CD8-positive, alpha-beta memory T cell (primary cell): ENCODE data around the gene MBNL2. TPM values are rescaled to one million over a fixed set of nuclear protein-coding genes. Genes with fewer than 3 reads are reported as not detected.
"Not testable (repeated sequence)": the region's sequence is repeated elsewhere in the genome, so short reads cannot be mapped to it uniquely, and the experiment has no call there.

ENCODE experiments used
- CTCF ChIA-PET: fragments of 350-600 bp; sonication (Branson Sonifier 250); formaldehyde crosslinking; loops from one replicate; lab custom pipeline; 2021; ENCODE audit warnings: antibody characterized with exemption; lab: Charles Lee
- POLR2A ChIA-PET: fragments of 350-600 bp; sonication (Branson Sonifier 250); formaldehyde crosslinking; loops from one replicate; lab custom pipeline; 2021; ENCODE audit warnings: antibody characterized with exemption; lab: Charles Lee
- DNase-seq, 5 donors: peaks; one replicate each; pipeline versions ENCODE4 v3.0.0 to v3.0.0-alpha.2; 2020 to 2022; ENCODE audit warnings: mixed read lengths in 1 of 5
- H3K27ac ChIP-seq: one replicate; pipeline ENCODE4 v1.7.0; 2013; ENCODE audit warnings: low read depth, mild to moderate bottlenecking, low read length, moderate library complexity
- H3K27me3 ChIP-seq: 2 replicates; pipeline ENCODE4 v1.7.0; 2013; ENCODE audit warnings: low read length, mild to moderate bottlenecking; ENCODE audit not compliant: insufficient read depth, poor library complexity, severe bottlenecking
- H3K36me3 ChIP-seq: 2 replicates; pipeline ENCODE4 v1.7.0; 2013; ENCODE audit warnings: mild to moderate bottlenecking, low read length, moderate library complexity; ENCODE audit not compliant: insufficient read depth
- H3K4me1 ChIP-seq: 2 replicates; pipeline ENCODE4 v1.7.0; 2013; ENCODE audit warnings: mild to moderate bottlenecking, low read length, moderate library complexity; ENCODE audit not compliant: insufficient read depth
- H3K4me3 ChIP-seq: 2 replicates; pipeline ENCODE4 v1.7.0; 2013; ENCODE audit warnings: mild to moderate bottlenecking, low read length
- H3K9me3 ChIP-seq: 2 replicates; pipeline ENCODE4 v1.7.0; 2013; ENCODE audit warnings: mild to moderate bottlenecking, low read length
- H3K27ac Mint-ChIP-seq, 8 donors: one replicate each; pipeline ENCODE4 v1.8.0; 2020 to 2021; ENCODE audit warnings: mixed read lengths in 8 of 8, mild to moderate bottlenecking in 6 of 8, inconsistent platforms in 3 of 8, moderate library complexity in 3 of 8
- H3K27me3 Mint-ChIP-seq, 2 donors: one replicate each; pipeline ENCODE4 v1.8.0; 2020 to 2021; ENCODE audit warnings: mixed read lengths in 2 of 2, mild to moderate bottlenecking in 1 of 2, moderate library complexity in 1 of 2
- H3K36me3 Mint-ChIP-seq, 3 donors: one replicate each; pipeline ENCODE4 v1.8.0; 2020 to 2021; ENCODE audit warnings: mixed read lengths in 3 of 3, inconsistent platforms in 1 of 3, mild to moderate bottlenecking in 1 of 3
- H3K4me1 Mint-ChIP-seq, 3 donors: one replicate each; pipeline ENCODE4 v1.8.0; 2020 to 2021; ENCODE audit warnings: mixed read lengths in 3 of 3, inconsistent platforms in 1 of 3, mild to moderate bottlenecking in 1 of 3
- H3K4me3 Mint-ChIP-seq, 7 donors: one replicate each; pipeline ENCODE4 v1.8.0; 2020 to 2021; ENCODE audit warnings: mixed read lengths in 7 of 7, mild to moderate bottlenecking in 6 of 7, moderate library complexity in 4 of 7, inconsistent platforms in 2 of 7
- H3K9me3 Mint-ChIP-seq, 5 donors: one replicate each; pipeline ENCODE4 v1.8.0; 2020 to 2022; ENCODE audit warnings: mixed read lengths in 5 of 5, mild to moderate bottlenecking in 3 of 5, moderate library complexity in 2 of 5, inconsistent platforms in 1 of 5
- polyA plus RNA-seq: library from polyadenylated mRNA; unstranded; fragments of 300-500 nt; fragmentation: Illumina TruSeq; gene quantifications from one replicate; pipeline ENCODE4 v1.2.3, GENCODE V29; 2021
- total RNA-seq, 2 experiments: library from RNA; stranded (reverse); gene quantifications; one replicate each; pipeline ENCODE4 v1.2.3, GENCODE V29; 2021

The MBNL2 gene
- total and polyA plus RNA-seq, 3 experiments from 2014 or later = 15.9 to 17.8 (median 17.7) TPM

DNA sequence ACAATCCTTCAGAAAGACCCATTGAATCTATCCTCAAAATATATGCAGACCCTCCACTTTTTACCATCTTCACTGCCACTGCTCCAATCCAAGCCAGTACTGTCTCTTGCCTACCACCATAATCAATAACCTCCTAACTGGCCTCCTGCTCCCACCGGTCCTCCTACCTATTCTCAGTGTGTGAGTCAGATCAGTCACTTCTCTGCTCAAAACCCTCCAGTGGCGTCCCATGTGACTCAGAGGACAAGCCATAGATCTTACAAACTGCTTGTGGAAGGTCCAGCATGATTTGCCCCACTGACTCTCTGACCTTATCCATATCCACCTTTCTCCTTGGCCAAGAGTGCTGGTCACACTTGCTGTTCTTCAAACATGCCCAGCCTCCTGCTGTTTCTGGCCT lies 23.4 kb upstream of the MBNL2 start:
- H3K36me3 ChIP-seq = no peaks in the 10 kb centered on the region
- ChIA-PET POLR2A (no interaction called here), CTCF (no interaction called here)
- Mint-ChIP-seq H3K27ac (peak overlapping the region in 1 of 8 donors; percentile 2), H3K27me3 (peaks cover 14 to 25% of the 10 kb centered on the region in 2 donors), H3K36me3 (peaks cover 0 to 14% (median 3%) of the 10 kb centered on the region in 3 donors), H3K9me3 (peaks cover 0 to 2% (median 0%) of the 10 kb centered on the region in 5 donors), H3K4me1 (no peaks in the 10 kb centered on the region), H3K4me3 (no peak overlapping the region)
- no peak overlapping the region for H3K4me3 ChIP-seq
- no peaks in the 10 kb centered on the region for H3K9me3 ChIP-seq
- no peaks in the 10 kb centered on the region for H3K27me3 ChIP-seq
- no peak overlapping the region for H3K27ac ChIP-seq
- DNase-seq = no peak
- H3K4me1 ChIP-seq = no peaks in the 10 kb centered on the region

DNA sequence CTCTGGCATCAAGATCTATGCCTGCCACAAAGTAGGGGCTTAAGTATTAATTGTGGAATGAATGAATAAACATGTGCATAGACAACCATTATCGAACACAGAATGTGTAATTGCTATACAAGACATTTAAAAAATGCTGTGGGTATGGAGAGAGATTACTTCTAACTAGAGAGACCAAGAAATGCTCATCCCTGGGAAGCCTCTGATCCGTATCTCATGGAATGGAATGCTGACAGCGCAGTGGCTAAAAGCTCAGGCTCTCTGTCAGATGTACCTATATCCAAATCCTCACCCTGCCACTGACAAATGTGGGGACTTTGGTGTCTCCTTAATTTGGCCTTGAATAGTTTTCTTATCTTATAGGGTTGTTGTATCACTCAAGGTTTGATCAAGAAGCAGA lies 22.7 kb upstream of the MBNL2 start:
- H3K36me3 ChIP-seq = no peaks in the 10 kb centered on the region
- H3K36me3 Mint-ChIP-seq = peaks cover 0 to 15% (median 3%) of the 10 kb centered on the region in 3 donors
- H3K9me3 Mint-ChIP-seq = peaks cover 0 to 2% (median 0%) of the 10 kb centered on the region in 5 donors
- H3K4me3 ChIP-seq = no peak overlapping the region
- no peaks in the 10 kb centered on the region for H3K9me3 ChIP-seq
- no peaks in the 10 kb centered on the region for H3K4me1 Mint-ChIP-seq
- ChIA-PET CTCF (no interaction called here), POLR2A (no interaction called here)
- peaks cover 15 to 25% of the 10 kb centered on the region in 2 donors for H3K27me3 Mint-ChIP-seq
- DNase-seq = no peak
- no peaks in the 10 kb centered on the region for H3K27me3 ChIP-seq
- no peak overlapping the region for H3K27ac Mint-ChIP-seq
- no peak overlapping the region for H3K27ac ChIP-seq
- H3K4me3 Mint-ChIP-seq = no peak overlapping the region
- H3K4me1 ChIP-seq = no peaks in the 10 kb centered on the region

DNA sequence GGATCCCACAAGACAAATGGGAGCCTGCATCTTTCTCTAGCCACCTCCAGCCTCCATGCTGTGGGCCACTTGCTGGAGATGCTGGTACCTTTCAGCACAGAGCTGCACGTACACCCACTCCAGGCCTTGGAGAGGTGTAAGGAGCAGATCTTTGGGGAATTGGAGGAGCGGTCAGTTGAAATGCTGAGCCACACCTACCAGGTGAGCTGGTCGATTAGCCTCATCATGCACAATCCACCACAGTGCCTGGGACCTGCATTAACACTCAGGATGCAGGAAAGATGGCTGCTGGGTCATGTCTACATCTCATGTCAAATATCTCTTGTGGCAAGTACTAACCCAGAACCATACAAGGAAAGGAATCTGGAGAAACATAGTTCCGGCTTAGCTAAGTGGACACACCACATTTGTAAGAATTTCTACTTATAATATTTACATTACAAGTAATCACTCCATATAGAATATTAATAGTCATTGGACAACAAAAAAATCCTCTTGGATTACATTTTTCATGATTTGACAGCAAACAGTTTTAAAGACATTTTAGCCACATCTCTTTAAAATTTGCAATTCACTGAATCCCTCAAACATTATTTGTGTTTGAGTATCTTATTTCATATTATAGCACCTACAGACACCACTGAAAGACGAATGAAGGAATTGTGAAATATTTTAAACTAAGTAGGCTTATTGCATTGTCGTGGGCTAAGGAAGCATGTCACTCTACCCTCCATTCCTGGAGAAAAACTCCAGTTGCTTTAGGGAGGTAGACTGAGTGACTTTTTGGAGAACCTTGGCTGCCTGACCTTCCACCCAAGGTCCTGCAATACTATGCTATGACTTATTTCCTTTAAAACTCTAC lies 21.8 kb upstream of the MBNL2 start:
- Histone ChIP-seq H3K4me1 (no peaks in the 10 kb centered on the region), H3K27me3 (no peaks in the 10 kb centered on the region), H3K4me3 (no peak overlapping the region), H3K36me3 (no peaks in the 10 kb centered on the region), H3K27ac (no peak overlapping the region), H3K9me3 (no peaks in the 10 kb centered on the region)
- H3K27ac Mint-ChIP-seq = no peak overlapping the region
- H3K27me3 Mint-ChIP-seq = peaks cover 12 to 25% of the 10 kb centered on the region in 2 donors
- H3K36me3 Mint-ChIP-seq = peaks cover 0 to 15% (median 2%) of the 10 kb centered on the region in 3 donors
- DNase-seq = no peak
- POLR2A ChIA-PET = no interaction called here
- H3K4me1 Mint-ChIP-seq = no peaks in the 10 kb centered on the region
- peaks cover 0 to 2% (median 0%) of the 10 kb centered on the region in 5 donors for H3K9me3 Mint-ChIP-seq
- H3K4me3 Mint-ChIP-seq = no peak overlapping the region
- CTCF ChIA-PET = no interaction called here

DNA sequence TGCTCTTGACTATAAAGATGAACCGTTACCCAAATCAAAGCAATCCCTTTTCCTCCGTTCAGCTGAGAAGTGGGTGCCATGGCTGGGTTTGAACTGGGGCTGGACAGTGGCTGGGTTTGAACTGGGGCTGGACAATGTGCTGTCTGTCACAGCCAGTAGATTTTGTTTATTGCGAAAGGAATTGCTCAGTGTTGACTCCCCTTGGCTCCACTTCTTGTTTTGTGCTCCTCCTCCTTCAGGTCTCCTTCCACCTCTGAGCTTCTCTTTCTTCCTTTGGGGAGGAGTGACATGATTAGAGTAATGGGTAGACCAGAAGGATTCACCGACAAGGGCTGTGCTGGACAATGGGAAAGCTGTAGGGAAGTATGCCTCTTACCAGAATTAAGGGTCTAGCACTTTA lies 19.4 kb upstream of the MBNL2 start:
- peaks cover 11 to 24% of the 10 kb centered on the region in 2 donors for H3K27me3 Mint-ChIP-seq
- H3K4me1 Mint-ChIP-seq = no peaks in the 10 kb centered on the region
- CTCF ChIA-PET = no interaction called here

DNA sequence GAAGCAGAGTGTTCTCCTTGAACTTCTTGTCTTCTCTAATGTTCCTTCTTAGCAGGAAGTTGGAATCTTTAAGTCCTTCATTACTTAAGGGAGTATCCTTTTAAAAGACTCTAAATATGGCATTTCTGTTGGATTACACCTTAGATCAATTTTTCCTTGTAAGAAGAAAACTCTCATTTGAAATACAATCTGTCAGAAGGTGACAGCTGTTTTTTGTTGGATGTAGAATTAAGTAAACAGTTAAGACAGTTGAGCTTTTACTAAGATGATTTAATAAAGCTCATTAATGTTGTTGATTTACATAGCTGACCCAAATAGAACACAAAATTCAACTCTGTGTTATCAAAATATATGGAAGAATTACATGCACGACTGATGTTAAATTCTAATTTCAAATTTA lies 16.7 kb upstream of the MBNL2 start:
- DNase-seq = no peak
- Histone ChIP-seq H3K36me3 (no peaks in the 10 kb centered on the region), H3K27me3 (no peaks in the 10 kb centered on the region), H3K4me3 (no peak overlapping the region), H3K27ac (no peak overlapping the region), H3K4me1 (peaks cover 8% of the 10 kb centered on the region), H3K9me3 (no peaks in the 10 kb centered on the region)
- Mint-ChIP-seq H3K27ac (no peak overlapping the region), H3K9me3 (peaks cover 0 to 2% (median 0%) of the 10 kb centered on the region in 5 donors), H3K4me3 (no peak overlapping the region), H3K27me3 (peaks cover 6 to 10% of the 10 kb centered on the region in 2 donors), H3K4me1 (peaks cover 11 to 14% (median 12%) of the 10 kb centered on the region in 3 donors), H3K36me3 (peaks cover 0 to 5% (median 0%) of the 10 kb centered on the region in 3 donors)
- ChIA-PET CTCF (no interaction called here), POLR2A (no interaction called here)

More for the DNA sequence above, 19.4 kb upstream of the MBNL2 start:
- Histone ChIP-seq H3K4me3 (no peak overlapping the region), H3K27me3 (no peaks in the 10 kb centered on the region), H3K36me3 (no peaks in the 10 kb centered on the region), H3K9me3 (no peaks in the 10 kb centered on the region), H3K4me1 (no peaks in the 10 kb centered on the region), H3K27ac (no peak overlapping the region)
- peaks cover 0 to 15% (median 2%) of the 10 kb centered on the region in 3 donors for H3K36me3 Mint-ChIP-seq
- POLR2A ChIA-PET = no interaction called here
- H3K27ac Mint-ChIP-seq = no peak overlapping the region
- H3K4me3 Mint-ChIP-seq = no peak overlapping the region
- no peak for DNase-seq
- peaks cover 0 to 2% (median 0%) of the 10 kb centered on the region in 5 donors for H3K9me3 Mint-ChIP-seq

DNA sequence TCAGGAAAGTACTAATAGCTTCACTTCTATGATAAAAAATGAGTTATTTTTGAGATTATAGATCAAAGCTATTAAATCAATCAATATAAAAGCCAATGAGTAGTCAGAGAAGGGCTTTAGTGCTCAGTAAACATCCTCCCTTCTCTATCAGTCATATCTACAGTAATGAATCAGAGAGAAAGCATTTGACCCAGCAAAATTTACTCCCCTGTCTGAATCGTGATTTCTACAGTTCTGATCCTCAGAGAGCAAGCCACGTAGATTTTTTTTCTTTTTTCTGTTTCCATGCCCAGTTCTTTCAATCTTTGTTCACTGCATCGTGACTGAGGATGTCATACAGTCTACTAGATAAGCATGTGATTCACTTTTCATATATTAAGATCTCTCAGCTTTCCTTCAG lies 16.2 kb upstream of the MBNL2 start:
- Histone ChIP-seq H3K9me3 (no peaks in the 10 kb centered on the region), H3K27ac (no peak overlapping the region), H3K4me1 (peaks cover 13% of the 10 kb centered on the region), H3K36me3 (no peaks in the 10 kb centered on the region), H3K4me3 (no peak overlapping the region), H3K27me3 (no peaks in the 10 kb centered on the region)
- peaks cover 0 to 2% (median 0%) of the 10 kb centered on the region in 5 donors for H3K9me3 Mint-ChIP-seq
- peaks cover 16 to 20% (median 17%) of the 10 kb centered on the region in 3 donors for H3K4me1 Mint-ChIP-seq
- no peak overlapping the region for H3K4me3 Mint-ChIP-seq
- peak overlapping the region in 1 of 8 donors; percentile 54 for H3K27ac Mint-ChIP-seq
- ChIA-PET POLR2A (no interaction called here), CTCF (no interaction called here)
- H3K27me3 Mint-ChIP-seq = peaks cover 6 to 8% of the 10 kb centered on the region in 2 donors
- peaks cover 0 to 5% (median 0%) of the 10 kb centered on the region in 3 donors for H3K36me3 Mint-ChIP-seq
- DNase-seq = no peak

DNA sequence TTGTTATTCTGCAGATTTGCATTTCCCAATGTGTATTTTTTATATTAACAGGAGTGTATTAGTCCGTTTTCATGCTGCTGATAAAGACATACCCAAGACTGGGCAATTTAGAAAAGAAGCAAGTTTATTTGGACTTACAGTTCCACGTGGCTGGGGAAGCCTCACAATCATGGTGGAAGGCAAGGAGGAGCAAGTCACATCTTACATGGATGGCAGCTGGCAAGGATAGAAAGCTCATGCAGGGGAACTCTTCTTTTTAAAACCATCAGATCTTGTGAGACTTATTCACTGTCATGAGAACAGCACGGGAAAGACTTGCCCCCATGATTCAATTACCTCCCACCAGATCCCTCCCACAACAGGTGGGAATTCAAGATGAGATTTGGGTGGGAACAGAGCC lies 14.9 kb upstream of the MBNL2 start:
- H3K9me3 Mint-ChIP-seq, H3K36me3 Mint-ChIP-seq, DNase-seq, H3K36me3 ChIP-seq, H3K27me3 ChIP-seq, H3K4me3 ChIP-seq, H3K27ac ChIP-seq, H3K27ac Mint-ChIP-seq, H3K9me3 ChIP-seq, H3K4me3 Mint-ChIP-seq, CTCF ChIA-PET, H3K27me3 Mint-ChIP-seq: not testable (repeated sequence)
- peaks cover 19 to 24% (median 20%) of the 10 kb centered on the region in 3 donors for H3K4me1 Mint-ChIP-seq
- peaks cover 18% of the 10 kb centered on the region for H3K4me1 ChIP-seq
- POLR2A ChIA-PET = interaction anchor here (0.6 kb wide), 1 partner anchor 29 kb away, joined by 3 read pairs; no protein-coding TSS in a partner anchor

DNA sequence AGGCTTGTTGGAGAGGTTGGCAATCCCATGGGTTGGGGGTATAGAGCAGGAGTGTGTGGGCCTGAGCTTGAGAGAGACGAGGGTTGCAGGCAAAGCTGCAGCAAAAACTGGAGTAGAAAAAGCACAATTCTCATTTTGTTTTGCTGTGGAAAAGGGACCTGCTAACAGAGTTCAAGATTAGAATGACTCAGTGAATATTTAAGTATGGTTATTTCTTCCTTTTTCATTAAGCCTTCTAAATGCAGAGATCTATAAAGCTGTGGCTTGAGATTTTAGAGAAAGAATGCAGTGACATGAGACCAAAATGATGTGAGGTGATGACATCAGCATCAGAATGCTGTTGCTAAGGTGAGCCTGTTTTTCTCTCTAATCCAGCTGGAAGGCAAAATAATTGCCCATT lies 10.8 kb upstream of the MBNL2 start:
- Mint-ChIP-seq H3K36me3 (no peaks in the 10 kb centered on the region), H3K9me3 (no peaks in the 10 kb centered on the region), H3K4me3 (peak overlapping the region in 1 of 7 donors; percentile 49), H3K4me1 (peaks cover 40 to 43% (median 40%) of the 10 kb centered on the region in 3 donors), H3K27me3 (no peaks in the 10 kb centered on the region), H3K27ac (peak overlapping the region in 2 of 8 donors; percentile 30 to 47)
- H3K4me1 ChIP-seq = peaks cover 37% of the 10 kb centered on the region
- DNase-seq = no peak
- no peak overlapping the region for H3K27ac ChIP-seq
- POLR2A ChIA-PET = no interaction called here
- no peaks in the 10 kb centered on the region for H3K27me3 ChIP-seq
- H3K4me3 ChIP-seq = no peak overlapping the region
- CTCF ChIA-PET = no interaction called here
- H3K9me3 ChIP-seq = no peaks in the 10 kb centered on the region
- H3K36me3 ChIP-seq = no peaks in the 10 kb centered on the region
